ENCODE data around the gene ADAMTS2.
"Not testable (repeated sequence)": the region's sequence is repeated elsewhere in the genome, so short reads cannot be mapped to it uniquely, and the experiment has no call there.

ADAMTS2 gene

GRCh38 chr5:179217356-179217755, 127.9 kb downstream of the ADAMTS2 start:
- DNase-seq (ENCODE audit: low read depth in 2 of 2) = no peak

DNA sequence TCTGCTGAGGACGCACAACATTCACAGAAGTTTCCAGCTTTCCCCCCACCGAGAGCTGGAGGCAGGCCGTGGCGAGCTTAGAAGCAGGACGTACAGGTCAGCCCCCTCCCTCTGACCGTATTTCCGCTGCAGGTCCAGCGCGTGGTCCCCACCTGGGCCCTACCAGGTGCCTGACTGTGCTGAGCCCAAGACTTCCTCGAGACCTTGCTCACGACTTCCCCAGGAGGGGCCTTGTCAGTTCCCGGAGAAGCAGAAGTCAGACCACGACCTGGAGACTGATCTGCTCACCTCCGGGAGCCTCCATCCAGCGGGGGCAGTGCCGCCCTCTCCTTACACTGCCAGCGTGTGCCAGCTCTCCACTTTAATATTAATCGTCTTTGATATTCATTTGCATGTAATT, 128.9 kb downstream of the ADAMTS2 start:
- DNase-seq (ENCODE audit: low read depth in 2 of 2) = not testable (repeated sequence)

GRCh38 chr5:179215576-179215975, 129.7 kb downstream of the ADAMTS2 start:
- no peak for DNase-seq (ENCODE audit: low read depth in 2 of 2)

GRCh38 chr5:179214678-179215077, 130.6 kb downstream of the ADAMTS2 start:
- no peak for DNase-seq (ENCODE audit: low read depth in 2 of 2)

DNA sequence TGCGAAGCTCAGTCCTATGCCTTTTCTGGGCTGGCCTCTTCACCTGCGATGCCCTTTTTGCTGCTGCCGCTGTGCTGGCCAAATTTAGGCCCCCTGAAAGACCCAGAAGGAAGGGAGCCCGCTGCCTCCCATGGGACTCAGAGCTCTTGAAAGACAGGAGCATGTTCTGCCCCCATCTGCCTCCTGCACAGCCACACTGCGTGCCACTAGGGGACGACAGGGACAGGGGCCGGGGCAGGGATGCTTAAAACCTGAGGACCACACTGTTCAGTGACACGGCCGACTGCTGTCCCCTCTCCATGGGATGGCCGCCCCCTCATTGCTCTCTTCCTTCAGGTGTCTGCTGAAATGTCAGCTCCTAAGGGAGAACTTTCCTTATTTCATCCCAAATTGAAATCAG, 132.4 kb downstream of the ADAMTS2 start:
- DNase-seq (ENCODE audit: low read depth in 2 of 2) = no peak

DNA sequence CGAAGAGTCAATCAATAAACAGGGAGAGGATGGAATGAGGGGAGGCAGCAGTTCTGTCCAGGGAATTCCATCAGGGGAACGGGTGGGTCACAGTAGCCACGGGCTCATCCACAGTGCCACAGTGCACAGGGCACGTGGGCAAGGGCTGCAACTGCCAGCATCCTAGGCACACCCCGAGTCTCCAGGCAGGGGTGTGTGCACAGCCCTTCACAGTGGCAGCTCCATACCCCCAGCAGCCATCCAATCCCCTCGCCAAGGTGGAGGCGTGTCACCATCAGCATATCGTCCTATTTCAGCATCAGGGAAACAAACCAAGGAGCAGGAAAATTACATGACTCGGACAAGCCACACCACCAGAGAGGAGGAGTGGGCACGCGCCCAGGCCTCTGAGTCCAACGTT, 133.6 kb downstream of the ADAMTS2 start:
- DNase-seq (ENCODE audit: low read depth in 2 of 2) = no peak

- DNase-seq (ENCODE audit: low read depth in 2 of 2) = no peak
Measured at GRCh38 chr5:179211068-179211467, 134.2 kb downstream of the ADAMTS2 start.

DNA sequence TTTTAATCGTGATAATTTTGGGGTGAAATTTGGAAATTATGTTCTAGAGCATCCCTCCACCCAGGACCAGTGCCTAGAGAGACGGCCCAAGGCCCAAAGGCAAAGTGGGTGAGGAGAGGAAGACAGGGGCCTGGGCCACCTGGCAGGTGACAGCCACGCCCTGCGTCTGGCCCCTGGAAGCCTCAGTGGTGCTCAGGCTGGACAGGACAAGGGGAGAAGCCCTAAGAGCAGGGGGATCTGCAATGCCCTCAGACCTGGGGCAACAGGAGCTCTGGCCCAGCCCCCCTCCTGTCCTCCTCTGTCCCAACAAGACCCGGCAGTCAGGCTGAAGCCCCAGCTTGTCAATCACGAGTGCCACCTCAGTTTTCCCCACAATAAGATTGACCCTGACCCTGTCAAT, 134.8 kb downstream of the ADAMTS2 start:
- DNase-seq (ENCODE audit: low read depth in 2 of 2) = no peak

DNA sequence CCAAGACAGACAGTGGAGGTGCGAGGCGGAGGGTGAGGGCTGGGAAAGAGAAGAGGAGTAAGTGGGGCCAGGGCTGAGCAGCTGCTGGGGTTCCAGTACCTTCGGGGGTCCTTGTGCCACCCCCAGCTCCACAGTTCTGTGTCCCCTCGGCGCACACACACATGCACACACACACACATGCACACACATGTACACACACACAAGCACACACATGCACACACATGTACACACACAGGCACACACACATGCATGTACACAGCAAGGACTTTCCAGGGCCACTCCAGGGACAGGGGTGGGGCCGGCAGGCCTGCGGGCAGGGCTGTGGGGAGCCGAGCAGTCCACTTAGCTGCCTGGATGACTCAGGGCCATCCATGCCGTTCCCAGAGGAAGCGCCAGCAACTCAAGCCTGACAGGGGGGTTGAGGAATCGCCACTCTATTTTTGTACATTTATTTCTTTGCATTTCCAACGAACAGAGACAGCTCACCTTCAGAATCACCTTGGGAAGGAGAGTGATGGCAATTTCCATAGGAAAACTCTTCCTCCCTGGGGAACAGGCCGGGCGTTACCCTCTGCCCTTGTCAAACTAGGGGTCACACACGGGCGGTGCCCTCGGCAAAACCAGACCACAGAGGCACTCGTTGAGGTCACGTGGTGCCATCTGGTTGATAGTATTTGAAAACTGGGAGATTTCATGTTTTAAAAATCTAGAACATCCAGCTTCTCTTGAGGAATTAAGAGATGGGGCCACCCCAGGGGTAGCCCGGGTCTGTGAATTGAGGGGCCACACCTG, 135.7 kb downstream of the ADAMTS2 start:
- DNase-seq (ENCODE audit: low read depth in 2 of 2) = no peak

DNA sequence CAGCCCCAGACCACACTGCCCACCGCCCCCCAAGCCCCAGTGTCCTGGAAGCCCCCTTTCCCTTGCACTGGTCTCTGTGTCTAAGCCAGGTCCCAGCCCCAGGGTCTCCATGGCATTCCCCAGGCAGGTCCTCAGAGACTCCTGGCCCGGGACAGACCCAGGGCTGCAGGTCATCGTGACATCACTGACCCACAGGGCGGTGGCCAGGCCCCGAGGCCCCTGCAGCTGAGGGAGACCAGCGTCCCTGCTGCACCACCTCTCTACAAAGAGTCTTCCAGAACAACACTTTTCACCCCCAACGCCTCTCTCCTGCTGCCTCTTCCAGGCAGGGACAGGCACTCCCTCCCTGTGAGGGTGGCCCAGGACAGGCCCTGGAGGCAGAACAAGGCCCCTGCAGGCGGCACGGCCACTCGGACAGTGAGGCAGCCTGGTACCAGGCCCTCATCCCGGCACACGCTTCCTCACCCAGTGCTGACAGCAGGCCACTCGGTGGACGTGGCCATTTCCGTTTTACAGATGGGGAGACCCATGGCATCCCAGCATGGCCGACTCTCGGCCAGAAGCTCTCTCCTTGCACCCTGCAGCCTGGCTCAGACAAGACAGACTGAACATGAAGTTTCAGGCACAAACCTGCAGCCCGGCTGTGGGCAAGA, 136.4 kb downstream of the ADAMTS2 start:
- DNase-seq (ENCODE audit: low read depth in 2 of 2) = no peak

GRCh38 chr5:179207920-179208705, 137.1 kb downstream of the ADAMTS2 start:
- DNase-seq (ENCODE audit: low read depth in 2 of 2) = no peak

DNA sequence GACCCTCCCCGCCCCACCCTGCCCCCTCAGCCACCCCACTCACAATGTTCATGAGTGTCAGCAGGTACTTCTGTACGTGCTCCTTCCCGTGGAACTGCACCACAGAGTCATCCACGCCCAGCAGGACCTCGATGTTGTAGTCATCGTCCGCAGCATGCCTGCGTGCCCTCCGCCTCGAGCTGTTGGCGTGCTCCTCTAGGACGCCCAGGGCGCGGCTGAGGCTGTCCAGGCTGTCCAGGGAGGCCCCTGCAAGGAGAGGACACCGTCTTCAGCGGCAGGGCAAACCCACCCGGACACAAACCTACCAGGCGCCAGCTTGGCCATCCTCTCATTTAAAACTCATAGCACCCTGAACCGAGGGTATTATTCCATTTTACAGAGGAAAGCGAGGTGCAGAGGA, 137.8 kb downstream of the ADAMTS2 start:
- no peak for DNase-seq (ENCODE audit: low read depth in 2 of 2)

GRCh38 chr5:179206366-179206765, 138.9 kb downstream of the ADAMTS2 start:
- no peak for DNase-seq (ENCODE audit: low read depth in 2 of 2)

GRCh38 chr5:179205277-179205676, 140.0 kb downstream of the ADAMTS2 start:
- DNase-seq (ENCODE audit: low read depth in 2 of 2) = no peak

- DNase-seq (ENCODE audit: low read depth in 2 of 2) = no peak
Measured at GRCh38 chr5:179204572-179204971, 140.7 kb downstream of the ADAMTS2 start.

DNA sequence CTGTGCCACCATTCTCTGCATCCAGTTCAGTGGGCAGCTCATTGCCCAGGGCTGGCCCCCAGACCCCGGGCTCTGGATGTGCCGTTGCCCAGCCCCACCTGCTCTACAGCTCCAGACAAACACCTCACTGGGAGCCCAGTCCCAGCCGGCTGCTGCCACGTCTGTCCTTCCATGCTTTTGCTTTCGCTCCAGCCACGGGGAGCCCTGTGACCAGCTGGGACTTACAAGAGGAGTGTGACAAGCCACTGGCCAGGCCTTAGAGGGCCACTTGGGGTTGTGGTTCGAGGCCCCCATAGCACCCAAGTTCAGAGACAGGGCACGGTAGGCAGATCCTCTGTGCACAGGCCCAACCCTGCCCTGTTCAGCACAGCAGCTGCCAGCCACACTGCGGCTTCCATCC, 142.0 kb downstream of the ADAMTS2 start:
- no peak for DNase-seq (ENCODE audit: low read depth in 2 of 2)

GRCh38 chr5:179201986-179202385, 143.3 kb downstream of the ADAMTS2 start:
- DNase-seq (ENCODE audit: low read depth in 2 of 2) = no peak

GRCh38 chr5:179199246-179199645, 146.0 kb downstream of the ADAMTS2 start:
- DNase-seq (ENCODE audit: low read depth in 2 of 2) = no peak

- no peak for DNase-seq (ENCODE audit: low read depth in 2 of 2)
Measured at GRCh38 chr5:179198825-179199224, 146.4 kb downstream of the ADAMTS2 start.

DNA sequence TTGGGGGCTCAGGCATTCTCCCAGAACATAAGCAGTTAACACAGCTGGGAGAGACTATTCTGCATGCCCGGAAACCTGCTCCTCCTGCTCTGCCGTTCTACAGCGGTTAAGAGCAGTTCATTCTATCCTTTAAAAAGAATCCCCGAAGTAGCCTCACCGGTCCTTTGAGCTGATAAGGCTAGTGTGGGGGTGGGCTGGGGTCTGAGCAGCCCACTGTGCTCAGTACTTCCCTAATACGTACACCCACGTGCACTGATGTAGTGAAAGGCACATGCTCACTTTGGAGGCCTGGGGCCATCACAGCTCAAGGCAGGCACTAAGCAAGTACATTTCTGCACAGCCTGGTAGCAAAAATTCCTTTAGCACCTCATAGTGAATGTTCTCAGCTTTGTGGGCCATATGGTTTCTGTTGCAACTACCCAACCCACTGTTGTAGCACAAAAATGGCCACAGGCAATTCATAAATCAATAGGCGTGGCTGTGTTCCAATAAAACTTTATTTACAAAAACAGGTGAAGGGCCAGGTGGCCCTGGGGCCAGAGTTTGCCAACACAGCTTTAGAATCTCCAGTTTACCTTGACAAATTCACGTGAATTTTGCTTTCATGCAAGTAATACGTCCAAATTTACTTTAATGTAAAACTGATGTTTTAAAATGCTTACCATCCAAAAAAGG, 148.7 kb downstream of the ADAMTS2 start:
- DNase-seq (ENCODE audit: low read depth in 2 of 2) = no peak

DNA sequence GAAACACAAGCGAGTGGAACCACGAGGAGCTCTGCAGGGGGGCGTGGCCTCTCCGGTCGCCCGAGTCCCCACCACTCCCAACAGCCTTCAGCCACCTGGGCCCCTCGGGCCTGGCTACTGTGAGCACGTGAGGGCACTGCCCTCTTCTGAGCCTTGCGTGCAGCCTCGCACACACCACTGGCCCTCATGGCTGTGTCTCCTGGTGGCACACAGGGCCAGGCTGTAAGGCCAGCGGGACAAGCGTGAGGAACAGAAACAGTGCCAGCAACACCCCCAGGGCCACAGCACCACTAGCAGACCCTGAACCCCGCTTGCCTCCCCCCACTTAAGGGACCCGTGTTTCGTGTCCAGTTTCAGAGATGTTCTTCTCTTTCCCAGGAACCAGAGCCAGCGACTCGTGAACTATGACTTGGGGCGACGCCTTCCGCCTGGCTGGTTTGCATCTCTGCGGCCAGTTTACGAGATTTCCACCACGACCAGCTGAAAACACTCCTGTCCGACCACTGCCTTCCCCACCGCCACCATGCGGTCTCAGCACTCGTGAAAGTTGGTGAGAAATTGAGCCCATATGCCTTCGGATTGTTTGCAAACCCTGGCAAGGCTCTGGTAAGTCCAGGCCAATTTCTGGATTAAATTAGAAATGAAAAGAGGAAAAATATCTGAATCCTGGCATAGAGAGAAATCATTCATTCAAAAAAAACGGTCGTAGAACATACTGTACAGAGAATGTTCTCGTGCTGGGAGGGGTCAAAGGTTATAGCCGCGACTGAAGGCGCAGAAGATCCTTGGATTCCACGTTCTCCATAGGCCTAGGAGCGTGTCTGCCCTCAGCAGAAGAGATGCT, 149.5 kb downstream of the ADAMTS2 start:
- no peak for DNase-seq (ENCODE audit: low read depth in 2 of 2)
